Keratinocyte (primary cell): ENCODE measurements around the gene INHBB.

Experiments used
- CTCF ChIP-seq, 3 experiments: IDR thresholded peaks in 1 of 3; conservative IDR thresholded peaks in 1 of 3; optimal IDR thresholded peaks in 1 of 3; 2 replicates in 2 of 3; 3 replicates in 1 of 3; pipeline versions ENCODE3 to v1.5.1; 2011; ENCODE audit warnings: low read length in 3 of 3, mild to moderate bottlenecking in 3 of 3, moderate library complexity in 2 of 3, control low read depth in 1 of 3, inconsistent platforms in 1 of 3; ENCODE audit not compliant: insufficient read depth in 2 of 3; ENCODE audit errors: extremely low read depth in 1 of 3
- EZH2 ChIP-seq: IDR thresholded peaks from one replicate; pipeline ENCODE4 v1.6.1; 2012; ENCODE audit warnings: inconsistent platforms, mild to moderate bottlenecking, low read length, moderate library complexity

GRCh38 chr2:120314690-120315366, 31.1 kb upstream of the INHBB start:
- TF ChIP-seq CTCF (optimal IDR thresholded peaks at IDR 0.05 in 1 of 3, IDR thresholded peaks at IDR 0.05 in 1 of 3, conservative IDR thresholded peaks at IDR 0.05 in 1 of 3; ENCODE audit: extremely low read depth in 1 of 3, insufficient read depth in 2 of 3, low read length in 3 of 3) (no peak), EZH2 (no peak)
